AG10803 (cell line): ENCODE data around the gene GREM2.

Experiments used
- DNase-seq: peaks from one replicate; pipeline ENCODE4 v3.0.0; 2010; ENCODE audit warnings: low read depth
- H3K4me3 ChIP-seq: 2 replicates; pipeline ENCODE4 v1.5.1; 2011; ENCODE audit warnings: mild to moderate bottlenecking, low read length, control low read depth
- TF ChIP-seq, protein P1 (sequence below): conservative IDR thresholded peaks from 2 replicates; pipeline ENCODE4 v1.5.1; 2011; ENCODE audit warnings: mild to moderate bottlenecking, low read length, control low read depth, inconsistent platforms

The GREM2 gene

DNA sequence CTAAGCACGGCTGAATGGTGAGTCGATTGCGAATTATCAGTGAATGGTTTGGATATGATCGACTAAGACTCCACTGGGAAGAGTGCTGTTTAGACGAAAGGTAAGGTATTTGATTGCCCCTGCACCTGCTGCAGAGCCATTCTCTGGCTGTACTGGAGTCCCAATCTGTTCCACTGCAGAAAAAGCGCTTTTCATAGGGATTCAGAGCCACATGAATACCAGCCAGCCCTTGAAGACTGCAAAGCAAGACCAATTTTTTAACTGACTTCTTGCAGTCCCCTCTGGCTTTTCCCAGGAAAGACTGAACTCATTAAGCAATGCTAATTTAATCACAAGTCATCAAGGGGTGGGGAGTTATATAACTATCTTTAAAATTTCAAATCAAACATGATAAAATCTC, 1.3 kb downstream of the GREM2 start:
- no peak for DNase-seq
- peak overlapping the region; percentile 86 for H3K4me3 ChIP-seq
- TF ChIP-seq, protein P1, sequence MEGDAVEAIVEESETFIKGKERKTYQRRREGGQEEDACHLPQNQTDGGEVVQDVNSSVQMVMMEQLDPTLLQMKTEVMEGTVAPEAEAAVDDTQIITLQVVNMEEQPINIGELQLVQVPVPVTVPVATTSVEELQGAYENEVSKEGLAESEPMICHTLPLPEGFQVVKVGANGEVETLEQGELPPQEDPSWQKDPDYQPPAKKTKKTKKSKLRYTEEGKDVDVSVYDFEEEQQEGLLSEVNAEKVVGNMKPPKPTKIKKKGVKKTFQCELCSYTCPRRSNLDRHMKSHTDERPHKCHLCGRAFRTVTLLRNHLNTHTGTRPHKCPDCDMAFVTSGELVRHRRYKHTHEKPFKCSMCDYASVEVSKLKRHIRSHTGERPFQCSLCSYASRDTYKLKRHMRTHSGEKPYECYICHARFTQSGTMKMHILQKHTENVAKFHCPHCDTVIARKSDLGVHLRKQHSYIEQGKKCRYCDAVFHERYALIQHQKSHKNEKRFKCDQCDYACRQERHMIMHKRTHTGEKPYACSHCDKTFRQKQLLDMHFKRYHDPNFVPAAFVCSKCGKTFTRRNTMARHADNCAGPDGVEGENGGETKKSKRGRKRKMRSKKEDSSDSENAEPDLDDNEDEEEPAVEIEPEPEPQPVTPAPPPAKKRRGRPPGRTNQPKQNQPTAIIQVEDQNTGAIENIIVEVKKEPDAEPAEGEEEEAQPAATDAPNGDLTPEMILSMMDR, result no peak

- H3K4me3 ChIP-seq, result peak overlapping the region; percentile 86
- DNase-seq, result no peak
- TF ChIP-seq, protein P1, result no peak
Observed at GRCh38 chr1:240609527-240610060, 2.4 kb downstream of the GREM2 start.

- peak overlapping the region; percentile 7; the same call in 1 of the 2 replicates for H3K4me3 ChIP-seq
- TF ChIP-seq, protein P1, result peak; percentile 56
- DNase-seq, result no peak
Observed at GRCh38 chr1:240608707-240609106, 3.2 kb downstream of the GREM2 start.

- no peak overlapping the region for H3K4me3 ChIP-seq
- no peak for DNase-seq
- TF ChIP-seq, protein P1, result no peak
Observed at GRCh38 chr1:240607006-240607405, 4.9 kb downstream of the GREM2 start.

- TF ChIP-seq, protein P1, result peak; percentile 41
- no peak overlapping the region for H3K4me3 ChIP-seq
- DNase-seq, result no peak
Observed at GRCh38 chr1:240602189-240602588, 9.8 kb downstream of the GREM2 start.

GRCh38 chr1:240599830-240600229, 12.1 kb downstream of the GREM2 start:
- no peak for DNase-seq
- TF ChIP-seq, protein P1, result no peak

GRCh38 chr1:240599299-240599698, 12.7 kb downstream of the GREM2 start:
- DNase-seq, result no peak
- H3K4me3 ChIP-seq, result no peak overlapping the region
- TF ChIP-seq, protein P1, result no peak

More at GRCh38 chr1:240599830-240600229, 12.1 kb downstream of the GREM2 start:
- no peak overlapping the region for H3K4me3 ChIP-seq
